ENCODE data around the gene ARL13B. TPM values are rescaled to one million over a fixed set of nuclear protein-coding genes. Genes with fewer than 3 reads are reported as not detected.

The ARL13B gene
- total and polyA plus RNA-seq, 2 of the 13 experiments (the other 11 are each of a cell fraction or from before 2014, with no cell fraction given), result 2.2 to 9.6 TPM

GRCh38 chr3:93973131-93974126 lies 6.5 kb upstream of the ARL13B start, which contains the start of gene PROS1 (continued):
- TF ChIP-seq STAT6 (CRISPR knock-in tag; IDR thresholded peaks at IDR 0.05; ENCODE audit: borderline replicate concordance) (no peak), RBFOX2 (IDR thresholded peaks at IDR 0.05; ENCODE audit: low read depth, low read length) (peak; percentile 94), KLF9 (CRISPR knock-in tag; IDR thresholded peaks at IDR 0.05; ENCODE audit: low read depth) (no peak), PAXIP1 (CRISPR knock-in tag; conservative IDR thresholded peaks at IDR 0.05) (peak; percentile 45), HMGA1 (CRISPR knock-in tag; conservative IDR thresholded peaks at IDR 0.05) (no peak), TFDP2 (CRISPR knock-in tag; IDR thresholded peaks at IDR 0.05) (0 out of 2 replicates have a peak, but pooled peaks have one; percentile 43), NFIB (CRISPR knock-in tag; IDR thresholded peaks at IDR 0.05; ENCODE audit: borderline replicate concordance) (no peak), ZNF101 (CRISPR knock-in tag; IDR thresholded peaks at IDR 0.05; ENCODE audit: borderline replicate concordance, low read depth) (no peak), IRF9 (CRISPR knock-in tag; IDR thresholded peaks at IDR 0.05; ENCODE audit: borderline replicate concordance) (peak; percentile 41; the same call in 1 of the 2 replicates), ZNF850 (CRISPR knock-in tag; conservative IDR thresholded peaks at IDR 0.05) (no peak), E2F2 (CRISPR knock-in tag; IDR thresholded peaks at IDR 0.05; ENCODE audit: borderline replicate concordance) (no peak), HNRNPLL (IDR thresholded peaks at IDR 0.05; ENCODE audit: low read depth, low read length, poor library complexity, severe bottlenecking) (peak; percentile 87), BCL3 (CRISPR knock-in tag; IDR thresholded peaks at IDR 0.05) (peak; percentile 84; the same call in 1 of the 2 replicates), MXD1 (CRISPR knock-in tag; IDR thresholded peaks at IDR 0.05) (no peak; the same call in 1 of the 2 replicates)
